ENCODE data around the gene MATCAP1. TPM values are rescaled to one million over a fixed set of nuclear protein-coding genes. Genes with fewer than 3 reads are reported as not detected.
A peak's percentile ranks its signal among the peaks of the same experiment; 100 is the strongest.

The MATCAP1 gene
- total RNA-seq, 1 experiment from 2014 or later, result 33.9 TPM

- no TSS peak for BruUV-seq (replicated peaks)
- no peak overlapping the region for H3K27ac ChIP-seq (ENCODE audit: low read depth, low read length, poor library complexity, severe bottlenecking)
- DNase-seq (ENCODE audit: low spot score), result no peak
- peaks cover 59% of the 10 kb centered on the region for H3K36me3 ChIP-seq (ENCODE audit: insufficient read depth, low read length, poor library complexity, severe bottlenecking)
- ChIA-PET POLR2A (ENCODE audit: low non-redundant PET) (no interaction called here), CTCF (no interaction called here)
- no peaks in the 10 kb centered on the region for H3K27me3 ChIP-seq (replicated peaks; ENCODE audit: insufficient read depth, low read depth, low read length, poor library complexity)
- no peak overlapping the region for H3K4me3 ChIP-seq (ENCODE audit: low read depth, low read length, poor library complexity, severe bottlenecking)
- intact Hi-C loops (cut with micrococcal nuclease; ENCODE audit: unreplicated experiment), result no loop called here
- peaks cover 9% of the 10 kb centered on the region for H3K4me1 ChIP-seq (ENCODE audit: insufficient read depth, low read length, poor library complexity, severe bottlenecking)
- H3K9me3 ChIP-seq (ENCODE audit: low read depth, low read length, poor library complexity, severe bottlenecking), result no peaks in the 10 kb centered on the region
- TF ChIP-seq EZH2 (IDR thresholded peaks at IDR 0.05; ENCODE audit: borderline replicate concordance, low read depth, low read length, poor library complexity, severe bottlenecking) (no peak), CTCF (conservative IDR thresholded peaks at IDR 0.05; ENCODE audit: low read depth, low read length) (no peak)
Observed at GRCh38 chr16:67147437-67148140, 36.2 kb downstream of the MATCAP1 start.

- Histone ChIP-seq H3K27ac (ENCODE audit: low read depth, low read length, poor library complexity, severe bottlenecking) (no peak overlapping the region), H3K27me3 (replicated peaks; ENCODE audit: insufficient read depth, low read depth, low read length, poor library complexity) (no peaks in the 10 kb centered on the region), H3K9me3 (ENCODE audit: low read depth, low read length, poor library complexity, severe bottlenecking) (no peaks in the 10 kb centered on the region), H3K4me1 (ENCODE audit: insufficient read depth, low read length, poor library complexity, severe bottlenecking) (peaks cover 8% of the 10 kb centered on the region), H3K36me3 (ENCODE audit: insufficient read depth, low read length, poor library complexity, severe bottlenecking) (peaks cover 67% of the 10 kb centered on the region), H3K4me3 (ENCODE audit: low read depth, low read length, poor library complexity, severe bottlenecking) (no peak overlapping the region)
- CTCF ChIA-PET, result no interaction called here
- TF ChIP-seq CTCF (conservative IDR thresholded peaks at IDR 0.05; ENCODE audit: low read depth, low read length), result 0 out of 2 replicates have a peak, but pooled peaks have one; percentile 13
- TF ChIP-seq EZH2 (IDR thresholded peaks at IDR 0.05; ENCODE audit: borderline replicate concordance, low read depth, low read length, poor library complexity, severe bottlenecking), result no peak
- DNase-seq (ENCODE audit: low spot score), result no peak
- intact Hi-C loops (cut with micrococcal nuclease; ENCODE audit: unreplicated experiment), result no loop called here
- no TSS peak for BruUV-seq (replicated peaks)
- POLR2A ChIA-PET (ENCODE audit: low non-redundant PET), result no interaction called here
Observed at GRCh38 chr16:67146523-67147357, 37.0 kb downstream of the MATCAP1 start.

- ChIA-PET POLR2A (ENCODE audit: low non-redundant PET) (no interaction called here), CTCF (interaction anchor here (0.8 kb wide), 1 partner anchor 9 kb away, joined by 4 read pairs; no protein-coding TSS in a partner anchor)
- no peaks in the 10 kb centered on the region for H3K9me3 ChIP-seq (ENCODE audit: low read depth, low read length, poor library complexity, severe bottlenecking)
- no peaks in the 10 kb centered on the region for H3K4me1 ChIP-seq (ENCODE audit: insufficient read depth, low read length, poor library complexity, severe bottlenecking)
- peaks cover 77% of the 10 kb centered on the region for H3K36me3 ChIP-seq (ENCODE audit: insufficient read depth, low read length, poor library complexity, severe bottlenecking)
- DNase-seq (ENCODE audit: low spot score), result no peak
- no peak overlapping the region for H3K4me3 ChIP-seq (ENCODE audit: low read depth, low read length, poor library complexity, severe bottlenecking)
- TF ChIP-seq EZH2 (IDR thresholded peaks at IDR 0.05; ENCODE audit: borderline replicate concordance, low read depth, low read length, poor library complexity, severe bottlenecking), result no peak
- no peak for TF ChIP-seq CTCF (conservative IDR thresholded peaks at IDR 0.05; ENCODE audit: low read depth, low read length)
- BruUV-seq (replicated peaks), result no TSS peak
- no peak overlapping the region for H3K27ac ChIP-seq (ENCODE audit: low read depth, low read length, poor library complexity, severe bottlenecking)
- intact Hi-C loops (cut with micrococcal nuclease; ENCODE audit: unreplicated experiment), result no loop called here
- H3K27me3 ChIP-seq (replicated peaks; ENCODE audit: insufficient read depth, low read depth, low read length, poor library complexity), result no peaks in the 10 kb centered on the region
Observed at GRCh38 chr16:67145746-67146145, 38.0 kb downstream of the MATCAP1 start.
